A673 (cell line): ENCODE results near the gene PSD2.

Experiments used
- CTCF ChIP-seq: fragments of 300-800, 200-600 bp; sonication (generic); conservative IDR thresholded peaks from 2 replicates; pipeline ENCODE4 v1.5.1; 2017; ENCODE audit warnings: low read depth, mild to moderate bottlenecking, antibody characterized with exemption, low read length, moderate library complexity, mixed read lengths
- EZH2 ChIP-seq: fragments of 200-600 bp; sonication (generic); IDR thresholded peaks from 2 replicates; pipeline ENCODE4 v1.6.1; 2017; ENCODE audit warnings: borderline replicate concordance, low read depth, mild to moderate bottlenecking, mixed read lengths, antibody characterized with exemption, low read length; ENCODE audit not compliant: poor library complexity, severe bottlenecking

DNA sequence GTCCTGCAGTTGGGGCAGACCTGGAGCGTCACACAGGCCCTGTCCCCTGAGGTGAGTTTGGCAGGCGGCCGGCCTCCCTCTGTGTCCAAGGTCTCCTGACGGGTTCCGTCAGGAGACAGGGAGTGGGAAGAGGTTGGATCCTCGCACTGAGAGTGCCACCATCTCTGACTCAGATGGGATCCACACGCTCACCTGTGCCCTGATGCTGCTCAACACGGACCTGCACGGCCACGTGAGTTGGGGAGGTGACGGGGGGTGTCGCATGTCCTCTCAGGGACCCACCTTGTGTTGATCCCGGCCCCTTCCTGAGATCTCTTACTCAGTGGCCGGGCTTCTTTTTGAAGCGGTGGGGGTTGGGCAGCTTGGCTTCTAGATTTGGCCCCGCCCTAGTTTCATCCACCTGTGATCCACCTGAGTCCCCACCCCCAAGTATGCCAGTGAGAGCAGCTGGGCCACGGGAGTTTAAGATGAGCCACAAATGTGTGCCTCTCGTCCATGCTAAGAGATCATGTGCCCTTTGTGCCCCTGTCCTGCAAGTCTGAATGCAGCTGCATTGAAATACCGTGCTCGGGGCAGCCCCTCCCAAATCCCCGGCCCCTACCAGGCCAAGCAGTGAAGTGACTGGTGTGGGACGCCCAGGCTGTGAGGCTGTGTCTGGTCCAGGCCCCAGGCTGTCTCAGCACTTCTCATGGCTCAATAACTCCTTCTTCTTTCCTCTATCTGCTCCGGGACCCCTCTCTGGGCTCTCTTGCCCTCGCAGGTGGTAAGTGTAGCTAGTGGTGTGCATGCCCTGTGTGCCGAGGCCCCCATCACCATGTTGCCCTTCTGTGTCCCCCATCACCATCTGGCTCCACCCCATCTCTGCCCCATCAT lies 27.2 kb downstream of the PSD2 start:
- TF ChIP-seq CTCF (no peak), EZH2 (no peak)
